ENCODE data around the gene BPIFB1. TPM values are rescaled to one million over a fixed set of nuclear protein-coding genes. Genes with fewer than 3 reads are reported as not detected.

Gene BPIFB1
- total RNA-seq, 2 donors from 2014 or later, result not detected

- Mint-ChIP-seq H3K27me3 (peaks cover 19% of the 10 kb centered on the region), H3K36me3 (ENCODE audit: low read depth) (peaks cover 2% of the 10 kb centered on the region), H3K4me1 (peaks cover 8% of the 10 kb centered on the region), H3K27ac (no peak overlapping the region), H3K4me3 (no peak overlapping the region)
- no peak for ATAC-seq
- no peak for DNase-seq
- H3K9me3 ChIP-seq (ENCODE audit: control insufficient read depth, low read length, poor library complexity, severe bottlenecking), result no peaks in the 10 kb centered on the region
Observed at GRCh38 chr20:33310327-33310899, 27.4 kb downstream of the BPIFB1 start.

GRCh38 chr20:33311011-33311410, 28.0 kb downstream of the BPIFB1 start:
- no peak for ATAC-seq

GRCh38 chr20:33311996-33312395, 29.0 kb downstream of the BPIFB1 start:
- Mint-ChIP-seq H3K27ac (no peak overlapping the region), H3K4me1 (peaks cover 8% of the 10 kb centered on the region), H3K27me3 (peaks cover 21% of the 10 kb centered on the region), H3K4me3 (no peak overlapping the region), H3K36me3 (ENCODE audit: low read depth) (peaks cover 2% of the 10 kb centered on the region)
- ATAC-seq (no peak), DNase-seq (no peak)
- H3K9me3 ChIP-seq (ENCODE audit: control insufficient read depth, low read length, poor library complexity, severe bottlenecking), result no peaks in the 10 kb centered on the region

More at GRCh38 chr20:33311011-33311410, 28.0 kb downstream of the BPIFB1 start:
- H3K9me3 ChIP-seq (ENCODE audit: control insufficient read depth, low read length, poor library complexity, severe bottlenecking), result no peaks in the 10 kb centered on the region
- H3K36me3 Mint-ChIP-seq (ENCODE audit: low read depth), result peaks cover 2% of the 10 kb centered on the region
- H3K27me3 Mint-ChIP-seq, result peaks cover 20% of the 10 kb centered on the region
- H3K4me1 Mint-ChIP-seq, result peaks cover 8% of the 10 kb centered on the region
- no peak for DNase-seq
- no peak overlapping the region for H3K27ac Mint-ChIP-seq
- no peak overlapping the region for H3K4me3 Mint-ChIP-seq

GRCh38 chr20:33312583-33312982, 29.6 kb downstream of the BPIFB1 start:
- H3K4me1 Mint-ChIP-seq, result peaks cover 10% of the 10 kb centered on the region
- H3K36me3 Mint-ChIP-seq (ENCODE audit: low read depth), result peaks cover 2% of the 10 kb centered on the region
- no peak overlapping the region for H3K4me3 Mint-ChIP-seq
- no peaks in the 10 kb centered on the region for H3K9me3 ChIP-seq (ENCODE audit: control insufficient read depth, low read length, poor library complexity, severe bottlenecking)
- H3K27me3 Mint-ChIP-seq, result peaks cover 27% of the 10 kb centered on the region
- H3K27ac Mint-ChIP-seq, result no peak overlapping the region
- no peak for DNase-seq
- ATAC-seq, result no peak

- no peak for ATAC-seq
- DNase-seq, result no peak
- no peak overlapping the region for H3K27ac Mint-ChIP-seq
- H3K4me1 Mint-ChIP-seq, result peaks cover 9% of the 10 kb centered on the region
- H3K27me3 Mint-ChIP-seq, result peaks cover 36% of the 10 kb centered on the region
- H3K9me3 ChIP-seq (ENCODE audit: control insufficient read depth, low read length, poor library complexity, severe bottlenecking), result no peaks in the 10 kb centered on the region
- no peak overlapping the region for H3K4me3 Mint-ChIP-seq
- peaks cover 2% of the 10 kb centered on the region for H3K36me3 Mint-ChIP-seq (ENCODE audit: low read depth)
Observed at GRCh38 chr20:33313686-33314314, 30.8 kb downstream of the BPIFB1 start.

- no peak for ATAC-seq
- Mint-ChIP-seq H3K4me3 (no peak overlapping the region), H3K4me1 (peaks cover 9% of the 10 kb centered on the region)
Observed at GRCh38 chr20:33316343-33316742, 33.3 kb downstream of the BPIFB1 start.

GRCh38 chr20:33316958-33317357, 33.9 kb downstream of the BPIFB1 start:
- Mint-ChIP-seq H3K4me1 (peaks cover 9% of the 10 kb centered on the region), H3K36me3 (ENCODE audit: low read depth) (no peaks in the 10 kb centered on the region), H3K4me3 (no peak overlapping the region), H3K27ac (peak overlapping the region; percentile 69), H3K27me3 (peaks cover 30% of the 10 kb centered on the region)
- DNase-seq, result no peak
- H3K9me3 ChIP-seq (ENCODE audit: control insufficient read depth, low read length, poor library complexity, severe bottlenecking), result no peaks in the 10 kb centered on the region
- ATAC-seq, result no peak

More at GRCh38 chr20:33316343-33316742, 33.3 kb downstream of the BPIFB1 start:
- H3K9me3 ChIP-seq (ENCODE audit: control insufficient read depth, low read length, poor library complexity, severe bottlenecking), result no peaks in the 10 kb centered on the region
- Mint-ChIP-seq H3K27me3 (peaks cover 34% of the 10 kb centered on the region), H3K36me3 (ENCODE audit: low read depth) (peaks cover 2% of the 10 kb centered on the region), H3K27ac (no peak overlapping the region)
- no peak for DNase-seq

GRCh38 chr20:33317424-33318095, 34.5 kb downstream of the BPIFB1 start:
- Mint-ChIP-seq H3K4me1 (peaks cover 9% of the 10 kb centered on the region), H3K36me3 (ENCODE audit: low read depth) (no peaks in the 10 kb centered on the region), H3K4me3 (no peak overlapping the region), H3K27ac (peak overlapping the region; percentile 69), H3K27me3 (peaks cover 29% of the 10 kb centered on the region)
- no peak for ATAC-seq
- no peaks in the 10 kb centered on the region for H3K9me3 ChIP-seq (ENCODE audit: control insufficient read depth, low read length, poor library complexity, severe bottlenecking)
- no peak for DNase-seq

GRCh38 chr20:33318096-33318429, 35.0 kb downstream of the BPIFB1 start:
- no peaks in the 10 kb centered on the region for H3K9me3 ChIP-seq (ENCODE audit: control insufficient read depth, low read length, poor library complexity, severe bottlenecking)
- Mint-ChIP-seq H3K27ac (no peak overlapping the region), H3K27me3 (peaks cover 34% of the 10 kb centered on the region), H3K4me1 (peaks cover 6% of the 10 kb centered on the region), H3K4me3 (no peak overlapping the region), H3K36me3 (ENCODE audit: low read depth) (no peaks in the 10 kb centered on the region)
- no peak for DNase-seq
- ATAC-seq, result no peak

- peaks cover 41% of the 10 kb centered on the region for H3K27me3 Mint-ChIP-seq
- H3K9me3 ChIP-seq (ENCODE audit: control insufficient read depth, low read length, poor library complexity, severe bottlenecking), result no peaks in the 10 kb centered on the region
- DNase-seq, result no peak
- H3K27ac Mint-ChIP-seq, result no peak overlapping the region
- H3K4me1 Mint-ChIP-seq, result peaks cover 5% of the 10 kb centered on the region
- no peak overlapping the region for H3K4me3 Mint-ChIP-seq
- no peak for ATAC-seq
- H3K36me3 Mint-ChIP-seq (ENCODE audit: low read depth), result no peaks in the 10 kb centered on the region
Observed at GRCh38 chr20:33320006-33320405, 37.0 kb downstream of the BPIFB1 start.

GRCh38 chr20:33322456-33322855, 39.4 kb downstream of the BPIFB1 start:
- no peak for ATAC-seq
- Mint-ChIP-seq H3K27ac (no peak overlapping the region), H3K4me3 (no peak overlapping the region), H3K4me1 (peaks cover 3% of the 10 kb centered on the region), H3K27me3 (peaks cover 31% of the 10 kb centered on the region), H3K36me3 (ENCODE audit: low read depth) (no peaks in the 10 kb centered on the region)
- no peak for DNase-seq
- H3K9me3 ChIP-seq (ENCODE audit: control insufficient read depth, low read length, poor library complexity, severe bottlenecking), result no peaks in the 10 kb centered on the region

- Mint-ChIP-seq H3K27ac (no peak overlapping the region), H3K27me3 (peaks cover 25% of the 10 kb centered on the region)
Observed at GRCh38 chr20:33323236-33323635, 40.2 kb downstream of the BPIFB1 start.

GRCh38 chr20:33325350-33325749, 42.3 kb downstream of the BPIFB1 start:
- DNase-seq, result no peak
- Mint-ChIP-seq H3K4me3 (no peak overlapping the region), H3K27me3 (peaks cover 18% of the 10 kb centered on the region), H3K36me3 (ENCODE audit: low read depth) (no peaks in the 10 kb centered on the region), H3K27ac (no peak overlapping the region), H3K4me1 (no peaks in the 10 kb centered on the region)
- no peak for ATAC-seq
- no peaks in the 10 kb centered on the region for H3K9me3 ChIP-seq (ENCODE audit: control insufficient read depth, low read length, poor library complexity, severe bottlenecking)

More at GRCh38 chr20:33323236-33323635, 40.2 kb downstream of the BPIFB1 start:
- H3K9me3 ChIP-seq (ENCODE audit: control insufficient read depth, low read length, poor library complexity, severe bottlenecking), result no peaks in the 10 kb centered on the region
- DNase-seq (no peak), ATAC-seq (no peak)
- Mint-ChIP-seq H3K4me1 (no peaks in the 10 kb centered on the region), H3K36me3 (ENCODE audit: low read depth) (no peaks in the 10 kb centered on the region), H3K4me3 (no peak overlapping the region)

All from T-helper 17 cell (primary cell).